Ishikawa (cell line): ENCODE data around the gene RGPD4.

ENCODE experiments used
- CEBPB ChIP-seq: IDR thresholded peaks from 2 replicates; pipeline ENCODE4 v1.6.1; 2012
- CREB1 ChIP-seq: IDR thresholded peaks from 2 replicates; pipeline ENCODE4 v1.6.1; 2012; ENCODE audit warnings: low read depth
- EP300 ChIP-seq: IDR thresholded peaks from 2 replicates; pipeline ENCODE4 v1.6.1; 2012; ENCODE audit warnings: borderline replicate concordance
- RAD21 ChIP-seq: IDR thresholded peaks from 2 replicates; pipeline ENCODE4 v1.6.1; 2012; ENCODE audit warnings: low read depth
- TAF1 ChIP-seq: IDR thresholded peaks from 2 replicates; pipeline ENCODE4 v1.6.1; 2012; ENCODE audit warnings: low read depth, mild to moderate bottlenecking
- TEAD4 ChIP-seq: IDR thresholded peaks from 2 replicates; pipeline ENCODE4 v1.6.1; 2012
- USF1 ChIP-seq: IDR thresholded peaks from 2 replicates; pipeline ENCODE4 v1.6.1; 2012

- TF ChIP-seq CEBPB (no peak), USF1 (no peak), CREB1 (no peak), TEAD4 (no peak), EP300 (no peak), RAD21 (no peak), TAF1 (no peak)
Observed at GRCh38 chr2:107931412-107931811, 104.7 kb downstream of the RGPD4 start.
